IPS DF 19.7 (cell line): ENCODE results near the gene HHLA2.

Experiments
- DNase-seq: peaks from one replicate; pipeline ENCODE4 v3.0.0-alpha.2; 2013; ENCODE audit warnings: low read depth, low spot score

Gene HHLA2

DNA sequence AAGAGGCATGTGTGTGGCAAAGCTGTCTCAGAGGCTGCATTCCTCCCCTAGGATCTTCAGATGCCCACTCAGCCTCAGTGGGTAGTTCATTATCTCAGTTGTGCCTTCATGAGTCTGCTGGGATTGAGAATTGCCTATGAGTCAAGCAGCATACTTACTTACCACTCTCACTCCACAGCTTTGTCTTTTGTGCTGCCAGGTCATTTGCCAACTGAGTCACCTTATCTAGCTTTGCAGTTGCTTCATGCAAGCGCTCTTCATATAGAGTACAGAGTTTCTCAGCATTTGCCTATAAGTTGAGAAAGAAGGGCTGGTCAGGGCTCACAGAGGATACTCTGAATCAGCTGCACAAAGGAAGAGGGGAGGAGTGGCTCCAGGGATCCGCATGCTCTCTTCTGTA, 124.6 kb downstream of the HHLA2 start:
- DNase-seq: no peak
